ENCODE results near the gene TSC2. TPM values are rescaled to one million over a fixed set of nuclear protein-coding genes. Genes with fewer than 3 reads are reported as not detected.

The TSC2 gene
- total and polyA plus RNA-seq, 2 of the 13 experiments (the other 11 are each of a cell fraction or from before 2014, with no cell fraction given), result 19.6 to 40.4 TPM

DNA sequence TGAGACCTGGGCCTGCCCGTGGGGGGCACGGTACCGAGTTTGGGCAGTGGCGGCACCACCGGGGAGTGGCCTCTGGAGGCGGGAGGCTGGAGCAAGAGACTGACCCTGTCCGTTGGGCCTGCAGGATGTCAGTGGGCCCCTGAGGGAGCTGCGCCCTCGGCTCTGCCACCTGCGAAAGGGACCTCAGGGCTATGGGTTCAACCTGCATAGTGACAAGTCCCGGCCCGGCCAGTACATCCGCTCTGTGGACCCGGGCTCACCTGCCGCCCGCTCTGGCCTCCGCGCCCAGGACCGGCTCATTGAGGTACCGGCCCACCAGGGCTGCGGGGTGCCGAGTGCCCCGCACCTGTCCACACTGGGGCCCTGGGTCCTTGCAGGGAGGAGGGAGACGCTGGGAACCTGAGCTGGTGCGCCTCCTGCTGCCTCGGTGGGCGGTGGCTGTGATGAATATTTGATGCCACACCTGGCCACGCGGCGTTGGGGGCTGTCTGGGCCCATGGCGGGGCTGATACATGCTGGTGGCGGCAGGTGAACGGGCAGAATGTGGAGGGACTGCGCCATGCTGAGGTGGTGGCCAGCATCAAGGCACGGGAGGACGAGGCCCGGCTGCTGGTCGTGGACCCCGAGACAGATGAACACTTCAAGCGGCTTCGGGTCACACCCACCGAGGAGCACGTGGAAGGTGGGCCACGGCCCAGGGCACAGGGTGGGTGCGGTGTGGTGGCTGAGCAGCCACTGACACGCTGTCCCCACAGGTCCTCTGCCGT is 11.4 kb upstream of the TSC2 start (continued):
- TF ChIP-seq ATF7-NPFF (CRISPR knock-in tag; IDR thresholded peaks at IDR 0.05; ENCODE audit: low read depth) (no peak), MXD4 (CRISPR knock-in tag; IDR thresholded peaks at IDR 0.05) (no peak), ATF6 (CRISPR knock-in tag; conservative IDR thresholded peaks at IDR 0.05) (no peak), ZNF670 (CRISPR knock-in tag; IDR thresholded peaks at IDR 0.05; ENCODE audit: borderline replicate concordance) (no peak), ZNF552 (CRISPR knock-in tag; IDR thresholded peaks at IDR 0.05; ENCODE audit: borderline replicate concordance) (peak; percentile 13; the same call in 1 of the 2 replicates), FOXC1 (CRISPR knock-in tag; IDR thresholded peaks at IDR 0.05; ENCODE audit: borderline replicate concordance) (no peak), PRMT3 (CRISPR knock-in tag; IDR thresholded peaks at IDR 0.05; ENCODE audit: borderline replicate concordance, low read depth) (no peak), HOXA7 (CRISPR knock-in tag; IDR thresholded peaks at IDR 0.05) (no peak), ZSCAN30 (CRISPR knock-in tag; IDR thresholded peaks at IDR 0.05) (no peak), HNF1A (IDR thresholded peaks at IDR 0.05; ENCODE audit: low read depth) (no peak), HNF1A (CRISPR knock-in tag; IDR thresholded peaks at IDR 0.05; ENCODE audit: borderline replicate concordance) (no peak), KDM3A (CRISPR knock-in tag; IDR thresholded peaks at IDR 0.05; ENCODE audit: low read depth) (no peak), HES4 (CRISPR knock-in tag; IDR thresholded peaks at IDR 0.05; ENCODE audit: borderline replicate concordance) (peak; percentile 20; the same call in 1 of the 2 replicates), ZNF775 (CRISPR knock-in tag; IDR thresholded peaks at IDR 0.05; ENCODE audit: borderline replicate concordance) (no peak), ZNF225 (CRISPR knock-in tag; IDR thresholded peaks at IDR 0.05) (no peak), HMG20A (CRISPR knock-in tag; IDR thresholded peaks at IDR 0.05; ENCODE audit: borderline replicate concordance) (no peak), ZBTB37 (CRISPR knock-in tag; IDR thresholded peaks at IDR 0.05) (no peak)
- TF ChIP-seq, protein P1, sequence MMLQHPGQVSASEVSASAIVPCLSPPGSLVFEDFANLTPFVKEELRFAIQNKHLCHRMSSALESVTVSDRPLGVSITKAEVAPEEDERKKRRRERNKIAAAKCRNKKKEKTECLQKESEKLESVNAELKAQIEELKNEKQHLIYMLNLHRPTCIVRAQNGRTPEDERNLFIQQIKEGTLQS (CRISPR knock-in tag; IDR thresholded peaks at IDR 0.05), result no peak
- TF ChIP-seq, protein P2, sequence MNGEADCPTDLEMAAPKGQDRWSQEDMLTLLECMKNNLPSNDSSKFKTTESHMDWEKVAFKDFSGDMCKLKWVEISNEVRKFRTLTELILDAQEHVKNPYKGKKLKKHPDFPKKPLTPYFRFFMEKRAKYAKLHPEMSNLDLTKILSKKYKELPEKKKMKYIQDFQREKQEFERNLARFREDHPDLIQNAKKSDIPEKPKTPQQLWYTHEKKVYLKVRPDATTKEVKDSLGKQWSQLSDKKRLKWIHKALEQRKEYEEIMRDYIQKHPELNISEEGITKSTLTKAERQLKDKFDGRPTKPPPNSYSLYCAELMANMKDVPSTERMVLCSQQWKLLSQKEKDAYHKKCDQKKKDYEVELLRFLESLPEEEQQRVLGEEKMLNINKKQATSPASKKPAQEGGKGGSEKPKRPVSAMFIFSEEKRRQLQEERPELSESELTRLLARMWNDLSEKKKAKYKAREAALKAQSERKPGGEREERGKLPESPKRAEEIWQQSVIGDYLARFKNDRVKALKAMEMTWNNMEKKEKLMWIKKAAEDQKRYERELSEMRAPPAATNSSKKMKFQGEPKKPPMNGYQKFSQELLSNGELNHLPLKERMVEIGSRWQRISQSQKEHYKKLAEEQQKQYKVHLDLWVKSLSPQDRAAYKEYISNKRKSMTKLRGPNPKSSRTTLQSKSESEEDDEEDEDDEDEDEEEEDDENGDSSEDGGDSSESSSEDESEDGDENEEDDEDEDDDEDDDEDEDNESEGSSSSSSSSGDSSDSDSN (CRISPR knock-in tag; IDR thresholded peaks at IDR 0.05), result no peak
